PC-3 (cell line): ENCODE data around the gene DRD1. TPM values are rescaled to one million over a fixed set of nuclear protein-coding genes. Genes with fewer than 3 reads are reported as not detected.

Experiments
- ATAC-seq: fragments of 200-7000 bp; cut with Tn5 transposase; 2 replicates; pipeline ENCODE4 v1.9.1; 2020; ENCODE audit warnings: mild to moderate bottlenecking, moderate library complexity
- BruUV-seq: library from RNA; stranded (reverse); fragments of 400-500 nt; replicated peaks from 2 replicates; lab custom pipeline; 2021; lab: Mats Ljungman, UMichigan
- CTCF ChIA-PET: fragments of 300-600 bp; sonication (Branson Sonifier 250); formaldehyde crosslinking; loops from one replicate; lab custom pipeline; 2022; ENCODE audit warnings: antibody characterized with exemption; lab: Charles Lee
- POLR2A ChIA-PET: fragments of 300-600 bp; sonication (Branson Sonifier 250); formaldehyde crosslinking; loops from one replicate; lab custom pipeline; 2022; ENCODE audit warnings: antibody characterized with exemption; ENCODE audit not compliant: unreplicated experiment; lab: Charles Lee
- DNase-seq: peaks from one replicate; pipeline ENCODE4 v3.0.0-alpha.2; 2015
- H2AFZ ChIP-seq: fragments of 300-600 bp; sonication (generic); 2 replicates; pipeline ENCODE4 v1.6.0; 2016; ENCODE audit warnings: antibody characterized with exemption, low read length
- H3F3A ChIP-seq: fragments of 300-600 bp; sonication (generic); one replicate; pipeline ENCODE4 v1.6.0; 2017; ENCODE audit warnings: antibody characterized with exemption, low read length, control low read depth, mild to moderate bottlenecking; ENCODE audit not compliant: unreplicated experiment
- H3K27ac ChIP-seq: fragments of 300-600 bp; sonication (generic); 2 replicates; pipeline ENCODE4 v1.5.1; 2016; ENCODE audit warnings: mild to moderate bottlenecking, low read length
- H3K27me3 ChIP-seq: fragments of 300-600 bp; sonication (generic); 2 replicates; pipeline ENCODE4 v1.6.1; 2016; ENCODE audit warnings: low read length, mixed read lengths
- H3K36me3 ChIP-seq: fragments of 300-600 bp; sonication (generic); 2 replicates; pipeline ENCODE4 v1.6.1; 2016; ENCODE audit warnings: low read depth, mixed run types, low read length, mixed read lengths
- H3K4me1 ChIP-seq: fragments of 300-600 bp; sonication (generic); 2 replicates; pipeline ENCODE4 v1.5.1; 2016; ENCODE audit warnings: low read length; ENCODE audit not compliant: insufficient read depth
- H3K4me2 ChIP-seq: fragments of 300-600 bp; sonication (generic); 2 replicates; pipeline ENCODE4 v1.6.0; 2016; ENCODE audit warnings: low read length
- H3K4me3 ChIP-seq: fragments of 300-600 bp; sonication (generic); 2 replicates; pipeline ENCODE4 v1.5.1; 2016; ENCODE audit warnings: mild to moderate bottlenecking, low read length, mixed read lengths
- H3K79me2 ChIP-seq: fragments of 300-600 bp; sonication (generic); 2 replicates; pipeline ENCODE4 v1.6.1; 2017; ENCODE audit warnings: low read length, mixed read lengths
- H3K9ac ChIP-seq: fragments of 300-600 bp; sonication (generic); 2 replicates; pipeline ENCODE4 v1.6.0; 2016; ENCODE audit warnings: mild to moderate bottlenecking, low read length
- H3K9me2 ChIP-seq: fragments of 300-600 bp; sonication (generic); replicated peaks from 2 replicates; pipeline ENCODE4 v1.6.1; 2016; ENCODE audit warnings: mixed run types, low read length, mixed read lengths
- H3K9me3 ChIP-seq: fragments of 300-600 bp; sonication (generic); 2 replicates; pipeline ENCODE4 v1.6.1; 2016; ENCODE audit warnings: low read length, mixed read lengths
- H4K20me1 ChIP-seq: fragments of 300-600 bp; sonication (generic); 2 replicates; pipeline ENCODE4 v1.6.1; 2016; ENCODE audit warnings: low read length, mixed read lengths
- EZH2 ChIP-seq: fragments of 300-600 bp; sonication (generic); IDR thresholded peaks from one replicate; pipeline ENCODE4 v1.6.1; 2017; ENCODE audit warnings: antibody characterized with exemption, mild to moderate bottlenecking, low read length; ENCODE audit not compliant: unreplicated experiment
- EZH2phosphoT487 ChIP-seq: fragments of 300-600 bp; sonication (generic); IDR thresholded peaks from 2 replicates; pipeline ENCODE4 v1.6.1; 2018; ENCODE audit warnings: mild to moderate bottlenecking, antibody characterized with exemption, low read length, borderline replicate concordance
- intact Hi-C: fragments of 100-400 bp; cut with micrococcal nuclease; formaldehyde crosslinking; loops from 2 replicates; pipeline ENCODE4 v1.9.0; 2023
- total RNA-seq: library from RNA; depleted of rRNA; stranded (reverse); fragments of >200 nt; gene quantifications from 2 replicates; pipeline ENCODE4 v1.2.3, GENCODE V29; 2014
- TF ChIP-seq, protein P1 (sequence below): fragments of 300-600 bp; sonication (generic); conservative IDR thresholded peaks from 2 replicates; pipeline ENCODE4 v1.5.1; 2017; ENCODE audit warnings: antibody characterized with exemption, low read depth, mild to moderate bottlenecking, low read length

The DRD1 gene
- total RNA-seq, 1 experiment from 2014 or later = not detected

DNA sequence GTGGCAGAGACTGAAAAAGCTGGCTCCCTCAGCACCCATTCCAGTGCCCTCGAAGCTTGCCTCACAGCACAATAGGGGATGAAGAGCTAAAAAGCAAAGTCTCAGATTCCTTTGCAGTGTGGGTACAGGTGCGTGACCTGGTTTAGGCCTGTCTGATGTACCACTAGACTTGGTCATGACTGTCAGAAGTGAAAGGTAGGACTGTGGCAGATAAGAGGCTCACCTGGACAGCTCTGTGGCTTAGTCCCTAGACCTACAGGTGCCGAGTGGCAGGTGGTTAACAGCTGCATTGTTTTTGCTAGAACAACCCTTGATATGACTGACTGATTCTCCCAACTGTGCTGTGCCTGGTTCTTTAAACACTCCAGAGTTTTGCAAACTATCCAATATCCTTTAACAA, 19.7 kb upstream of the DRD1 start:
- Histone ChIP-seq H3K9ac (no peak overlapping the region), H2AFZ (no peak overlapping the region), H3K4me2 (no peak overlapping the region), H3K27me3 (peaks cover 27% of the 10 kb centered on the region), H3K27ac (no peak overlapping the region), H3K9me2 (no peaks in the 10 kb centered on the region), H3K79me2 (no peaks in the 10 kb centered on the region), H3K36me3 (no peaks in the 10 kb centered on the region), H3K4me3 (no peak overlapping the region), H3K4me1 (no peaks in the 10 kb centered on the region), H3F3A (no peaks in the 10 kb centered on the region), H3K9me3 (no peaks in the 10 kb centered on the region), H4K20me1 (no peaks in the 10 kb centered on the region)
- no TSS peak for BruUV-seq
- no peak for DNase-seq
- no peak for ATAC-seq
- intact Hi-C loops = no loop called here
- CTCF ChIA-PET = no interaction called here
- TF ChIP-seq EZH2 (no peak), EZH2phosphoT487 (no peak)
- TF ChIP-seq, protein P1, sequence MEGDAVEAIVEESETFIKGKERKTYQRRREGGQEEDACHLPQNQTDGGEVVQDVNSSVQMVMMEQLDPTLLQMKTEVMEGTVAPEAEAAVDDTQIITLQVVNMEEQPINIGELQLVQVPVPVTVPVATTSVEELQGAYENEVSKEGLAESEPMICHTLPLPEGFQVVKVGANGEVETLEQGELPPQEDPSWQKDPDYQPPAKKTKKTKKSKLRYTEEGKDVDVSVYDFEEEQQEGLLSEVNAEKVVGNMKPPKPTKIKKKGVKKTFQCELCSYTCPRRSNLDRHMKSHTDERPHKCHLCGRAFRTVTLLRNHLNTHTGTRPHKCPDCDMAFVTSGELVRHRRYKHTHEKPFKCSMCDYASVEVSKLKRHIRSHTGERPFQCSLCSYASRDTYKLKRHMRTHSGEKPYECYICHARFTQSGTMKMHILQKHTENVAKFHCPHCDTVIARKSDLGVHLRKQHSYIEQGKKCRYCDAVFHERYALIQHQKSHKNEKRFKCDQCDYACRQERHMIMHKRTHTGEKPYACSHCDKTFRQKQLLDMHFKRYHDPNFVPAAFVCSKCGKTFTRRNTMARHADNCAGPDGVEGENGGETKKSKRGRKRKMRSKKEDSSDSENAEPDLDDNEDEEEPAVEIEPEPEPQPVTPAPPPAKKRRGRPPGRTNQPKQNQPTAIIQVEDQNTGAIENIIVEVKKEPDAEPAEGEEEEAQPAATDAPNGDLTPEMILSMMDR = no peak
- POLR2A ChIA-PET = no interaction called here

DNA sequence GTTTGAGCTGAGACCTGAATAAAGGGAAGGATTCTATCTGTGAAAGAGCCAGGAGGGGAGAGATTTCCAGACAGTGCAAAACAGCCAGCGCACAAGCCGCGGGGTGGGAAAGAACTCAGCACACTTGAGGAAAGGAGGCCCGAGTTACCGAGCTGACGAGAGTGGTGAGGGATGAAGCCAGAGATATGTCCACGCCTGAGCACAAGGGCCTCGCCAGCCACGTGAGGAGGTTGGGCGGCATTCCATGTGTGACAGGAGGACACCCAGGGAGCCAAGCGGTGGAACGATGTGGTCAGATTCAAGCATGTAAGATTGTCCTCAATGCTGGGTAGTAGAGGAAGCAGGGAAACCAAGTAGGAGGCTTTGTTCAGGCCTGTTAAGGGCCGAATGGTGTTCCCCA, 17.4 kb upstream of the DRD1 start:
- H3K27me3 ChIP-seq = peaks cover 8% of the 10 kb centered on the region
- BruUV-seq = no TSS peak
- intact Hi-C loops = no loop called here
- H4K20me1 ChIP-seq = no peaks in the 10 kb centered on the region
- H3K36me3 ChIP-seq = no peaks in the 10 kb centered on the region
- no peak overlapping the region for H3K27ac ChIP-seq
- H3K9ac ChIP-seq = no peak overlapping the region
- ChIA-PET POLR2A (no interaction called here), CTCF (no interaction called here)
- no peak for DNase-seq
- no peak overlapping the region for H3K4me2 ChIP-seq
- TF ChIP-seq EZH2phosphoT487 (no peak), EZH2 (no peak)
- TF ChIP-seq, protein P1 = no peak
- H3K4me1 ChIP-seq = no peaks in the 10 kb centered on the region
- H3F3A ChIP-seq = no peaks in the 10 kb centered on the region
- no peaks in the 10 kb centered on the region for H3K79me2 ChIP-seq
- H3K9me3 ChIP-seq = no peaks in the 10 kb centered on the region
- H2AFZ ChIP-seq = no peak overlapping the region
- ATAC-seq = no peak
- H3K9me2 ChIP-seq = no peaks in the 10 kb centered on the region
- H3K4me3 ChIP-seq = no peak overlapping the region

- BruUV-seq = no TSS peak
- peaks cover 5% of the 10 kb centered on the region; the same call in 1 of the 2 replicates for H3K27me3 ChIP-seq
- H4K20me1 ChIP-seq = no peaks in the 10 kb centered on the region
- DNase-seq = no peak
- TF ChIP-seq, protein P1 = no peak
- TF ChIP-seq EZH2phosphoT487 (no peak), EZH2 (no peak)
- H3K4me1 ChIP-seq = no peaks in the 10 kb centered on the region
- no peaks in the 10 kb centered on the region for H3K36me3 ChIP-seq
- no peaks in the 10 kb centered on the region for H3K9me3 ChIP-seq
- H3F3A ChIP-seq = no peaks in the 10 kb centered on the region
- no peak for ATAC-seq
- H2AFZ ChIP-seq = no peak overlapping the region
- no peak overlapping the region for H3K9ac ChIP-seq
- H3K27ac ChIP-seq = no peak overlapping the region
- no peaks in the 10 kb centered on the region for H3K9me2 ChIP-seq
- POLR2A ChIA-PET = interaction anchor here (0.6 kb wide), 1 partner anchor 15 kb away, joined by 8 read pairs; no protein-coding TSS in a partner anchor
- H3K79me2 ChIP-seq = no peaks in the 10 kb centered on the region
- no peak overlapping the region for H3K4me3 ChIP-seq
- intact Hi-C loops = loop anchor here (1.0 kb wide), 1 partner anchor 509 kb away; no protein-coding TSS in a partner anchor
- H3K4me2 ChIP-seq = no peak overlapping the region
- CTCF ChIA-PET = interaction anchor here (0.6 kb wide), 1 partner anchor 52 kb away, joined by 4 read pairs; no protein-coding TSS in a partner anchor
These were observed 16.6 kb upstream of the DRD1 start for GRCh38 chr5:175460552-175460951.
